Fibroblast of lung (primary cell): ENCODE results near the gene CMSS1.

Source experiments
- CTCF ChIP-seq, 2 donors: IDR thresholded peaks in 1 of 2; conservative IDR thresholded peaks in 1 of 2; 1 replicate in 1 of 2; 2 replicates in 1 of 2; pipeline ENCODE4 v1.5.1; 2011 to 2012; ENCODE audit warnings: low read length in 2 of 2, control low read depth in 1 of 2, inconsistent platforms in 1 of 2, low read depth in 1 of 2, mild to moderate bottlenecking in 1 of 2
- EZH2 ChIP-seq: IDR thresholded peaks from 2 replicates; pipeline ENCODE4 v1.5.1; 2012; ENCODE audit warnings: low read length, control low read depth, mild to moderate bottlenecking; ENCODE audit errors: missing control alignments

GRCh38 chr3:100154171-100154570, 336.5 kb downstream of the CMSS1 start:
- TF ChIP-seq EZH2 (no peak), CTCF (conservative IDR thresholded peaks at IDR 0.05 in 1 of 2, IDR thresholded peaks at IDR 0.05 in 1 of 2; ENCODE audit: low read depth in 1 of 2, low read length in 2 of 2) (no peak)
